Astrocyte (in vitro differentiated cells and primary cell): ENCODE data around the gene PDXK. TPM values are rescaled to one million over a fixed set of nuclear protein-coding genes. Genes with fewer than 3 reads are reported as not detected.

Experiments
- DNase-seq: peaks from one replicate; pipeline ENCODE4 v3.0.0-alpha.2; 2010; ENCODE audit warnings: low read depth
- FAIRE-seq: peaks from 2 replicates; lab custom pipeline; 2011; peaks lifted over from hg19 to GRCh38; lab: Jason Lieb, UNC
- H2AFZ ChIP-seq: 2 replicates; pipeline ENCODE4 v1.6.0; 2012; ENCODE audit warnings: low read depth, low read length, inconsistent platforms
- H3K27ac ChIP-seq: 2 replicates; pipeline ENCODE4 v1.5.1; 2011; ENCODE audit warnings: low read depth, low read length, inconsistent platforms
- H3K27me3 ChIP-seq: 2 replicates; pipeline ENCODE4 v1.6.0; 2011; ENCODE audit warnings: low read length, inconsistent platforms; ENCODE audit not compliant: insufficient read depth
- H3K36me3 ChIP-seq: 2 replicates; pipeline ENCODE4 v1.5.1; 2011; ENCODE audit warnings: low read length, inconsistent platforms; ENCODE audit not compliant: insufficient read depth
- H3K4me1 ChIP-seq: 2 replicates; pipeline ENCODE4 v1.5.1; 2011; ENCODE audit warnings: low read length, inconsistent platforms; ENCODE audit not compliant: insufficient read depth
- H3K4me2 ChIP-seq: 2 replicates; pipeline ENCODE4 v1.6.0; 2012; ENCODE audit warnings: low read length, inconsistent platforms
- H3K4me3 ChIP-seq: 2 replicates; pipeline ENCODE4 v1.5.1; 2011; ENCODE audit warnings: low read depth, mild to moderate bottlenecking, low read length, inconsistent platforms; ENCODE audit not compliant: insufficient read depth
- H3K79me2 ChIP-seq: 2 replicates; pipeline ENCODE4 v1.6.0; 2012; ENCODE audit warnings: mild to moderate bottlenecking, low read length, inconsistent platforms; ENCODE audit not compliant: insufficient read depth
- H3K9ac ChIP-seq: 2 replicates; pipeline ENCODE4 v1.6.0; 2012; ENCODE audit warnings: mild to moderate bottlenecking, low read length, inconsistent platforms
- H3K9me3 ChIP-seq: 2 replicates; pipeline ENCODE4 v1.5.1; 2012; ENCODE audit warnings: low read depth, mild to moderate bottlenecking, low read length, inconsistent platforms; ENCODE audit not compliant: insufficient read depth
- H4K20me1 ChIP-seq: 2 replicates; pipeline ENCODE4 v1.6.0; 2012; ENCODE audit warnings: low read length, inconsistent platforms; ENCODE audit not compliant: insufficient read depth
- H3K27ac Mint-ChIP-seq: one replicate; pipeline ENCODE4 v1.8.0; 2021; ENCODE audit warnings: mild to moderate bottlenecking, mixed read lengths; ENCODE audit not compliant: unreplicated experiment
- H3K27me3 Mint-ChIP-seq: one replicate; pipeline ENCODE4 v1.8.0; 2021; ENCODE audit warnings: low read depth, mixed read lengths; ENCODE audit not compliant: unreplicated experiment
- H3K36me3 Mint-ChIP-seq: one replicate; pipeline ENCODE4 v1.8.0; 2021; ENCODE audit warnings: low read depth, mixed read lengths; ENCODE audit not compliant: unreplicated experiment
- H3K4me1 Mint-ChIP-seq: one replicate; pipeline ENCODE4 v1.8.0; 2021; ENCODE audit warnings: low read depth, mixed read lengths; ENCODE audit not compliant: unreplicated experiment
- H3K4me3 Mint-ChIP-seq: one replicate; pipeline ENCODE4 v1.8.0; 2021; ENCODE audit warnings: mild to moderate bottlenecking, moderate library complexity, mixed read lengths; ENCODE audit not compliant: unreplicated experiment
- H3K9me3 Mint-ChIP-seq: one replicate; pipeline ENCODE4 v1.8.0; 2021; ENCODE audit warnings: mild to moderate bottlenecking, mixed read lengths; ENCODE audit not compliant: unreplicated experiment
- EZH2 ChIP-seq: IDR thresholded peaks from 2 replicates; pipeline ENCODE4 v1.6.1; 2012; ENCODE audit warnings: mild to moderate bottlenecking, low read length, inconsistent platforms; ENCODE audit not compliant: insufficient read depth
- total RNA-seq: library from RNA; stranded (reverse); gene quantifications from 2 replicates; pipeline ENCODE4 v1.2.1, GENCODE V29; 2021
- TF ChIP-seq, protein P1 (sequence below): IDR thresholded peaks from 2 replicates; pipeline ENCODE4 v1.5.1; 2011; ENCODE audit warnings: low read depth, mild to moderate bottlenecking, inconsistent platforms, low read length, moderate library complexity; ENCODE audit not compliant: insufficient read depth

Gene PDXK
- total RNA-seq, 1 donor from 2014 or later, result 180 TPM

DNA sequence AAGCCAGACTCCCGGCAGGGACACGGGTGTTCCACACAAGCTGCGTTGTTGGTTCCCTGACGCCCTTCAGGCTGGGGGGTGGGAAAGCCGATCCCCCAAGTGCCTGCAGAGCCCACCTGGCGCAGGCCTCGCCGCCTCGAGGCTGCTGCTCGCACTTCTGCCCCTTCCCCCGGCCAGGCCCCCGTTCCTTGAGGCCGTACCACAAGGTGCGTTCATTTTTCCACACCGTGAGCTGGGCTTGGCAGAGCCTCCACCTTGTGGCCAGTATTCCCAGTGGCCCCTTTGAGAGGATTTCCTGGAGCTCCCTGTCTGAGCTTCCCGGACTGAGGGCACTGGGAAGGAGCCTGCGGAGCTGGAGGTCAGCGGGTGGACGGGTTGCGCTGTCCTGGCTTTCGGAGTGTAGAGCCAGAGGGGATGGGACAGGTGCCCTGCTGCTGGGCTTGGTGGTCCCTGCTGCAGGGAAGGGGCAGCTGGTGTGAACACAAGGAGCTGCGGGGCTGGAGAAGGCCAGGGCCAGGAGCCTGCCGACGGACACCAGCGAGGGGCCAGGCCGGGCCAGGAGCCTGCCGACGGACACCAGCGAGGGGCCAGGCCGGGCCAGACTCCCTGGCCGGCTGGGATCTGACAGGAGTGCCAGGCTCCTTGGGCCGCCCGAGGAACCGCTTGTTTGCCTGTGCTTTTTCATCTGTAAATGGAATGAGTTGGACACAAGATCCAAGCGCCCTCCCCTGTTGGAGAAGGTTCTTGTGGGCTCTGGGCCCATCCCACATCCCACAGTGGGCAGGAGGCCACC is 18.4 kb downstream of the PDXK start:
- H3K4me1 ChIP-seq, result peaks cover 30% of the 10 kb centered on the region
- H4K20me1 ChIP-seq, result peaks cover 90% of the 10 kb centered on the region
- Mint-ChIP-seq H3K4me1 (peaks cover 27% of the 10 kb centered on the region), H3K27ac (no peak overlapping the region), H3K9me3 (peaks cover 2% of the 10 kb centered on the region), H3K4me3 (no peak overlapping the region), H3K27me3 (no peaks in the 10 kb centered on the region), H3K36me3 (peaks cover 29% of the 10 kb centered on the region)
- H3K4me3 ChIP-seq, result no peak overlapping the region
- H3K79me2 ChIP-seq, result peaks cover 34% of the 10 kb centered on the region
- no peaks in the 10 kb centered on the region for H3K27me3 ChIP-seq
- DNase-seq, result no peak
- no peak overlapping the region for H3K27ac ChIP-seq
- H3K36me3 ChIP-seq, result no peaks in the 10 kb centered on the region
- no peak for TF ChIP-seq EZH2
- TF ChIP-seq, protein P1, sequence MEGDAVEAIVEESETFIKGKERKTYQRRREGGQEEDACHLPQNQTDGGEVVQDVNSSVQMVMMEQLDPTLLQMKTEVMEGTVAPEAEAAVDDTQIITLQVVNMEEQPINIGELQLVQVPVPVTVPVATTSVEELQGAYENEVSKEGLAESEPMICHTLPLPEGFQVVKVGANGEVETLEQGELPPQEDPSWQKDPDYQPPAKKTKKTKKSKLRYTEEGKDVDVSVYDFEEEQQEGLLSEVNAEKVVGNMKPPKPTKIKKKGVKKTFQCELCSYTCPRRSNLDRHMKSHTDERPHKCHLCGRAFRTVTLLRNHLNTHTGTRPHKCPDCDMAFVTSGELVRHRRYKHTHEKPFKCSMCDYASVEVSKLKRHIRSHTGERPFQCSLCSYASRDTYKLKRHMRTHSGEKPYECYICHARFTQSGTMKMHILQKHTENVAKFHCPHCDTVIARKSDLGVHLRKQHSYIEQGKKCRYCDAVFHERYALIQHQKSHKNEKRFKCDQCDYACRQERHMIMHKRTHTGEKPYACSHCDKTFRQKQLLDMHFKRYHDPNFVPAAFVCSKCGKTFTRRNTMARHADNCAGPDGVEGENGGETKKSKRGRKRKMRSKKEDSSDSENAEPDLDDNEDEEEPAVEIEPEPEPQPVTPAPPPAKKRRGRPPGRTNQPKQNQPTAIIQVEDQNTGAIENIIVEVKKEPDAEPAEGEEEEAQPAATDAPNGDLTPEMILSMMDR, result no peak
- peaks cover 4% of the 10 kb centered on the region for H3K9me3 ChIP-seq
- H3K9ac ChIP-seq, result no peak overlapping the region
- no peak for FAIRE-seq
- H2AFZ ChIP-seq, result no peak overlapping the region
- no peak overlapping the region for H3K4me2 ChIP-seq

DNA sequence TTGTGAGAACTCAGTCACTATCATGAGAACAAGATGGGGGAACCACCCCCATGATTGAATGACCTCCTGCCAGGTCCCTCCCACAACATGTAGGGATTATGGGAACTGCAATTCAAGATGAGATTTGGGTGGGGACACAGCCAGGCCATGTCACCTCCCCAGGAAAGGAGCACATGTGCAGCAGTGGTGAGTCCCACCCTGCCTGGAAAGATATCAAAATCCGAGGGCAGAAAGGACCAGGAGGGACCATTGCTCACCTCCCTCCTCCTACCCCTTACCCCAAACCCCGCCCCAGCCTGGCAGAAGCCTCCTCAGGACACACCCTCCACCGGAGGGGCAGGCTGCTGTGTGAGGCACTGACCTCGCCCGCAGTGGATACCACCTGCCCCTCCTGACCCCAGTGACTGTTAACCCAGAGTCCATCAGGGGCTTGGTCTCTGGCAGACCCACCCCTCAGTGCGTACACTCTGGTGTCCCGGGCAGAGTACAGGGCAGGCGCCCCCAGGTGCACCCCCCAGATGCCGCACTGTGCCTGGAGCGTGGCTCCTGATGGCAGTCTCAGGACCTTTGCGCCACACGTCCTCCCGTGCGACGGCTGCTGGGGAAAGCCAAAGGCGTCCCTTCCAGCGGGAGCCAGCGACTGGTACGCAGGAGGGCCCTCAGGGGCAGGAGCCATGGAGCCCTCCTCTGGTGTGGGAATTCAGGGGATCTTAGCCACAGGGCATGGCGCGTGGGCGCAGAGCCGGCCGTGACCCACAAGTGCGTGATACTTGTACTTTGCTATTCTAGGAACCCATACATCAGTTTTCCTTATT is 20.9 kb downstream of the PDXK start:
- no peak overlapping the region for H2AFZ ChIP-seq
- FAIRE-seq, result no peak
- H3K27ac ChIP-seq, result no peak overlapping the region
- no peaks in the 10 kb centered on the region for H3K27me3 ChIP-seq
- Mint-ChIP-seq H3K36me3 (peaks cover 33% of the 10 kb centered on the region), H3K27me3 (no peaks in the 10 kb centered on the region), H3K4me3 (no peak overlapping the region), H3K9me3 (peaks cover 2% of the 10 kb centered on the region), H3K27ac (no peak overlapping the region), H3K4me1 (peaks cover 10% of the 10 kb centered on the region)
- no peak for DNase-seq
- TF ChIP-seq, protein P1, result no peak
- TF ChIP-seq EZH2, result no peak
- peaks cover 3% of the 10 kb centered on the region for H3K36me3 ChIP-seq
- peaks cover 76% of the 10 kb centered on the region for H4K20me1 ChIP-seq
- peaks cover 18% of the 10 kb centered on the region for H3K79me2 ChIP-seq
- H3K9ac ChIP-seq, result no peak overlapping the region
- no peak overlapping the region for H3K4me2 ChIP-seq
- peaks cover 8% of the 10 kb centered on the region for H3K4me1 ChIP-seq
- H3K4me3 ChIP-seq, result no peak overlapping the region
- H3K9me3 ChIP-seq, result peaks cover 4% of the 10 kb centered on the region
